ENCODE results near the gene GINS3.

Gene GINS3

DNA sequence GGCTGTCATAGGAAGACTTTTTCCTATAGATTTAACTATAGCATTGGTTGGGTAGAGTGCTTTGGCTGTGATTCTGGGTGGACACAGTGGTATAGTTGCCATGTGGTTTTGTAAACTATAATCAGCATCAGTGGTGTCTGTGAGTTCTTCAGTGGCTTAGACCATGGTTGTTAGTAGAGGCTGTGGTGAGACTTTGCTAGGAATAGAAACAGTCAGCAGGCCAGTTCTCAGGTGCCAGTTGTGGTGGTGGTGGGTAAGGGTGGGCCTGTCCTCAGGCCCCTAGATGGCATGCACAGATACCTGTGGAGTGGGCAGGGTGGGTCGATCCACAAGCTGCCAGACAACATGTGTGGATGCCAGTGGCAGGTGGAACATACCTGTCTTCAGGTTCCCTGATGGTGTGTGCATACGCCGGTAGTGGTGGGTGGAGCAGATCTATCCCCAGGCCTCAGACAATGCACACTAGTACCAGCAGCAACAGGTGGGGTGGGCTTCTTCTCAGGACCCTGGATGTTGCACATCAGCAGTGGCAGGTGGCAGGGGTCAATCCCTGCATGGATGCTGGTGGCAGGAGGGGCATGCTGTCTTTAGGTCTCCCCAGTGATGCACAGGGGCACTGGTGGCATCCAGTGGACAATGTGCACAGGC lies 28.4 kb upstream of the GINS3 start:
- TF ChIP-seq SPI1 (IDR thresholded peaks at IDR 0.05; ENCODE audit: low read depth, low read length): no peak
- no peak for TF ChIP-seq POLR2A (IDR thresholded peaks at IDR 0.05; ENCODE audit: low read depth, low read length)
- no peak for TF ChIP-seq POU2F2 (IDR thresholded peaks at IDR 0.05; ENCODE audit: low read depth, low read length)
- no peak for TF ChIP-seq PAX5 (IDR thresholded peaks at IDR 0.05; ENCODE audit: insufficient read depth, low read length, severe bottlenecking)
- TF ChIP-seq POLR2AphosphoS5 (IDR thresholded peaks at IDR 0.05; ENCODE audit: low read depth, low read length): no peak
- no peak for TF ChIP-seq TAF1 (IDR thresholded peaks at IDR 0.05; ENCODE audit: low read depth, low read length)
- DNase-seq (ENCODE audit: insufficient read length, low spot score): no peak
- FAIRE-seq: no peak

DNA sequence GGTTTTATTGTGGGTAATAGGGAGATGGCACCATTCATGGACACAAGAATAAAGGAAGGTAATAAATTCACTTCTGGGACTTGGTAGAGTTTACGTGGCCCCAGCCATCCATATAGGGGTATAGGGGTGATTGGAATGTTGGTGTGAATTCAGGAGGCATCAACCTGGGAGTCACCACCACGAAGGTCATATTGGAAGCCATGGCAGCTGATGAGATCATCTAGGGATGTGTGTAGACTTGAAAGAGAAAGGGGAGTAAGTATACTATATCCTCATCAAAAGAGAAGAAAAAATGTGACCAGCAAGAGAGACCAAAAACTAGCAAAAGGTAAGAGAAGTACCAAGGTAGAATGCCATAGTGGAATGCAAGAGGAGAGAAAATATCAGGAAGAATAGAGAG lies 26.6 kb upstream of the GINS3 start:
- TF ChIP-seq PAX5 (IDR thresholded peaks at IDR 0.05; ENCODE audit: insufficient read depth, low read length, severe bottlenecking) (no peak), POLR2A (IDR thresholded peaks at IDR 0.05; ENCODE audit: low read depth, low read length) (no peak), POLR2AphosphoS5 (IDR thresholded peaks at IDR 0.05; ENCODE audit: low read depth, low read length) (no peak), TAF1 (IDR thresholded peaks at IDR 0.05; ENCODE audit: low read depth, low read length) (no peak), SPI1 (IDR thresholded peaks at IDR 0.05; ENCODE audit: low read depth, low read length) (no peak), POU2F2 (IDR thresholded peaks at IDR 0.05; ENCODE audit: low read depth, low read length) (no peak)
- DNase-seq (ENCODE audit: insufficient read length, low spot score) (no peak), FAIRE-seq (no peak)

- no peak for DNase-seq (ENCODE audit: insufficient read length, low spot score)
- no peak for FAIRE-seq
These were observed 25.8 kb upstream of the GINS3 start for GRCh38 chr16:58366247-58367031.

GRCh38 chr16:58367252-58367651 lies 25.0 kb upstream of the GINS3 start:
- no peak for TF ChIP-seq PAX5 (IDR thresholded peaks at IDR 0.05; ENCODE audit: insufficient read depth, low read length, severe bottlenecking)
- TF ChIP-seq POLR2AphosphoS5 (IDR thresholded peaks at IDR 0.05; ENCODE audit: low read depth, low read length): no peak
- TF ChIP-seq SPI1 (IDR thresholded peaks at IDR 0.05; ENCODE audit: low read depth, low read length): no peak
- TF ChIP-seq POU2F2 (IDR thresholded peaks at IDR 0.05; ENCODE audit: low read depth, low read length): no peak
- TF ChIP-seq POLR2A (IDR thresholded peaks at IDR 0.05; ENCODE audit: low read depth, low read length): no peak
- TF ChIP-seq TAF1 (IDR thresholded peaks at IDR 0.05; ENCODE audit: low read depth, low read length): no peak
- DNase-seq (ENCODE audit: insufficient read length, low spot score) (no peak), FAIRE-seq (no peak)

More at GRCh38 chr16:58366247-58367031, 25.8 kb upstream of the GINS3 start:
- no peak for TF ChIP-seq PAX5 (IDR thresholded peaks at IDR 0.05; ENCODE audit: insufficient read depth, low read length, severe bottlenecking)

DNA sequence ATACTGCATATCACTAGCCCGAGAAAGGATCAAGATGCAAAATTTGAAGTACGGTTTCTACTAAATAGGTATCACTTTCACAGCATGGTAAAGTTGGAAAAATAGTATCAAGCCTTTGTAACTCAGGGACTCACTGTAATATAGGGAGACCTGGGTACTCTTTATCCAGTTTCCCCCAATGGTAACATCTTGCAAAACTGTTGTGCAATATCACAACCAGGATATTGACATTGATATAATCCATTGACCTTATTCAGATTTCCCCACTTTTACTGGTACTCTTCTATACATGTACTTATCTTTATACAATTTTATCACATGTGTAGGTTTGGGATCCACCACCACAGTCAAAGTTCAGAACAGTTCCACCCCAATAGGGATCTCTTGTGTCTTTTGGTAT lies 20.4 kb upstream of the GINS3 start:
- no peak for DNase-seq (ENCODE audit: insufficient read length, low spot score)
- no peak for FAIRE-seq
- TF ChIP-seq TAF1 (IDR thresholded peaks at IDR 0.05; ENCODE audit: low read depth, low read length): no peak
- no peak for TF ChIP-seq SPI1 (IDR thresholded peaks at IDR 0.05; ENCODE audit: low read depth, low read length)
- no peak for TF ChIP-seq PAX5 (IDR thresholded peaks at IDR 0.05; ENCODE audit: insufficient read depth, low read length, severe bottlenecking)
- TF ChIP-seq POU2F2 (IDR thresholded peaks at IDR 0.05; ENCODE audit: low read depth, low read length): no peak
- TF ChIP-seq POLR2AphosphoS5 (IDR thresholded peaks at IDR 0.05; ENCODE audit: low read depth, low read length): no peak
- no peak for TF ChIP-seq POLR2A (IDR thresholded peaks at IDR 0.05; ENCODE audit: low read depth, low read length)

GRCh38 chr16:58375386-58375785 lies 16.9 kb upstream of the GINS3 start:
- DNase-seq (ENCODE audit: insufficient read length, low spot score) (no peak), FAIRE-seq (no peak)
- TF ChIP-seq POLR2A (IDR thresholded peaks at IDR 0.05; ENCODE audit: low read depth, low read length) (no peak), SPI1 (IDR thresholded peaks at IDR 0.05; ENCODE audit: low read depth, low read length) (no peak), POLR2AphosphoS5 (IDR thresholded peaks at IDR 0.05; ENCODE audit: low read depth, low read length) (no peak), PAX5 (IDR thresholded peaks at IDR 0.05; ENCODE audit: insufficient read depth, low read length, severe bottlenecking) (no peak), POU2F2 (IDR thresholded peaks at IDR 0.05; ENCODE audit: low read depth, low read length) (no peak), TAF1 (IDR thresholded peaks at IDR 0.05; ENCODE audit: low read depth, low read length) (no peak)

GRCh38 chr16:58377932-58378331 lies 14.3 kb upstream of the GINS3 start:
- no peak for FAIRE-seq

DNA sequence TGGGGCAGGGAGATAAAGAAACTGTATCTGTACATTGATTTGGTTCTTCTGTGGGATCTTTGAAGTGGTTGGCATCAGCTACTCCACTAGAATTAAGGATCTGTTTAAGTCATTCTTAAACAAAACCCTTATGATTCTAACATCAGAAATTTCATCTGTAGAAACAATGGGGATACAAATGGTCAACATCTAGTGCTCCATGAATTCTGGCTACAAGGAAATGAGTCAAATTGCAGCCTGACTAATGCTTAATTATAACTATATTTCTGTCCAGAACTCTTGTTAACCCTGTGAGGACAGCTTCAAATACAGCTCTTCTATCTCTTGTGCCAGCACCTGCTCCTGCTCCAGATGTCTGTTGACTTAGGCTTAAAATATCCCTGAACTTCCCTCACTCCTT lies 13.9 kb upstream of the GINS3 start:
- TF ChIP-seq SPI1 (IDR thresholded peaks at IDR 0.05; ENCODE audit: low read depth, low read length) (no peak), POLR2A (IDR thresholded peaks at IDR 0.05; ENCODE audit: low read depth, low read length) (no peak), TAF1 (IDR thresholded peaks at IDR 0.05; ENCODE audit: low read depth, low read length) (no peak), POLR2AphosphoS5 (IDR thresholded peaks at IDR 0.05; ENCODE audit: low read depth, low read length) (no peak), PAX5 (IDR thresholded peaks at IDR 0.05; ENCODE audit: insufficient read depth, low read length, severe bottlenecking) (no peak), POU2F2 (IDR thresholded peaks at IDR 0.05; ENCODE audit: low read depth, low read length) (no peak)
- DNase-seq (ENCODE audit: insufficient read length, low spot score) (no peak), FAIRE-seq (no peak)

More at GRCh38 chr16:58377932-58378331, 14.3 kb upstream of the GINS3 start:
- TF ChIP-seq POLR2AphosphoS5 (IDR thresholded peaks at IDR 0.05; ENCODE audit: low read depth, low read length): no peak
- no peak for DNase-seq (ENCODE audit: insufficient read length, low spot score)

- FAIRE-seq: no peak
- TF ChIP-seq POLR2A (IDR thresholded peaks at IDR 0.05; ENCODE audit: low read depth, low read length) (no peak), POLR2AphosphoS5 (IDR thresholded peaks at IDR 0.05; ENCODE audit: low read depth, low read length) (no peak), PAX5 (IDR thresholded peaks at IDR 0.05; ENCODE audit: insufficient read depth, low read length, severe bottlenecking) (no peak), TAF1 (IDR thresholded peaks at IDR 0.05; ENCODE audit: low read depth, low read length) (no peak), POU2F2 (IDR thresholded peaks at IDR 0.05; ENCODE audit: low read depth, low read length) (no peak), SPI1 (IDR thresholded peaks at IDR 0.05; ENCODE audit: low read depth, low read length) (no peak)
- no peak for DNase-seq (ENCODE audit: insufficient read length, low spot score)
These were observed 12.5 kb upstream of the GINS3 start for GRCh38 chr16:58379736-58380135.

GRCh38 chr16:58381661-58382060 lies 10.6 kb upstream of the GINS3 start:
- no peak for FAIRE-seq
- no peak for TF ChIP-seq PAX5 (IDR thresholded peaks at IDR 0.05; ENCODE audit: insufficient read depth, low read length, severe bottlenecking)
- TF ChIP-seq POLR2AphosphoS5 (IDR thresholded peaks at IDR 0.05; ENCODE audit: low read depth, low read length): no peak
- no peak for TF ChIP-seq POU2F2 (IDR thresholded peaks at IDR 0.05; ENCODE audit: low read depth, low read length)
- no peak for TF ChIP-seq TAF1 (IDR thresholded peaks at IDR 0.05; ENCODE audit: low read depth, low read length)
- no peak for TF ChIP-seq SPI1 (IDR thresholded peaks at IDR 0.05; ENCODE audit: low read depth, low read length)
- no peak for TF ChIP-seq POLR2A (IDR thresholded peaks at IDR 0.05; ENCODE audit: low read depth, low read length)
- DNase-seq (ENCODE audit: insufficient read length, low spot score): no peak

Measured in GM12891 (cell line).